Endothelial cell of umbilical vein (primary cell): Measurements from ENCODE around the gene KRT81. TPM values are rescaled to one million over a fixed set of nuclear protein-coding genes. Genes with fewer than 3 reads are reported as not detected.

ENCODE experiments used
- BruUV-seq: library from RNA; stranded (reverse); fragments of 400-500 nt; replicated peaks from 2 replicates; lab custom pipeline; 2021; lab: Mats Ljungman, UMichigan
- CTCF ChIA-PET: fragments of 300-600, 350-600 bp; sonication (Branson Sonifier 250); formaldehyde crosslinking; loops from one replicate; lab custom pipeline; 2021; ENCODE audit warnings: antibody characterized with exemption, inconsistent platforms; lab: Charles Lee
- POLR2A ChIA-PET: fragments of 300-600, 350-600 bp; sonication (Branson Sonifier 250); formaldehyde crosslinking; loops from one replicate; lab custom pipeline; 2021; ENCODE audit warnings: antibody characterized with exemption, inconsistent platforms; lab: Charles Lee
- DNase-seq: peaks from one replicate; pipeline ENCODE4 v3.0.0-alpha.2; 2011; ENCODE audit warnings: low read depth, low spot score
- FAIRE-seq: peaks from 2 replicates; lab custom pipeline; 2011; peaks lifted over from hg19 to GRCh38; lab: Jason Lieb, UNC
- H2AFZ ChIP-seq: 2 replicates; pipeline ENCODE4 v1.6.0; 2012; ENCODE audit warnings: low read depth, low read length, control low read depth, inconsistent platforms
- H3K27ac ChIP-seq: 2 replicates; pipeline ENCODE4 v1.5.1; 2011; ENCODE audit warnings: low read depth, mild to moderate bottlenecking, control low read depth, low read length, moderate library complexity; ENCODE audit not compliant: insufficient read depth
- H3K27me3 ChIP-seq, 2 experiments: 2 replicates each; pipeline versions ENCODE4 v1.6.0 to v1.6.1; 2011; ENCODE audit warnings: low read length in 2 of 2, mixed read lengths in 1 of 2; ENCODE audit not compliant: control insufficient read depth in 2 of 2, insufficient read depth in 2 of 2
- H3K36me3 ChIP-seq, 2 experiments: 2 replicates in 1 of 2; 3 replicates in 1 of 2; pipeline ENCODE4 v1.5.1; 2011; ENCODE audit warnings: low read length in 2 of 2, mild to moderate bottlenecking in 1 of 2, moderate library complexity in 1 of 2; ENCODE audit not compliant: control insufficient read depth in 2 of 2, insufficient read depth in 2 of 2; ENCODE audit errors: extremely low read depth in 1 of 2
- H3K4me1 ChIP-seq: 3 replicates; pipeline ENCODE4 v1.5.1; 2011; ENCODE audit warnings: mild to moderate bottlenecking, low read length; ENCODE audit not compliant: control insufficient read depth, insufficient read depth; ENCODE audit errors: extremely low read depth
- H3K4me2 ChIP-seq: 2 replicates; pipeline ENCODE4 v1.6.1; 2011; ENCODE audit warnings: low read length, control low read depth, mixed read lengths; ENCODE audit not compliant: insufficient read depth
- H3K4me3 ChIP-seq, 3 experiments: fragments of 200-600 bp in 1 of 3; sonication (generic), shearing (Covaris generic) in 1 of 3; replicated peaks in 1 of 3; 2 replicates each; pipeline ENCODE4 v1.5.1; 2011 to 2016; ENCODE audit warnings: control low read depth in 3 of 3, low read length in 3 of 3, mild to moderate bottlenecking in 2 of 3, inconsistent platforms in 1 of 3, low read depth in 1 of 3, moderate library complexity in 1 of 3; ENCODE audit not compliant: insufficient read depth in 1 of 3
- H3K79me2 ChIP-seq: 2 replicates; pipeline ENCODE4 v1.6.0; 2012; ENCODE audit warnings: low read length, inconsistent platforms; ENCODE audit not compliant: control insufficient read depth, insufficient read depth
- H3K9ac ChIP-seq: replicated peaks from 2 replicates; pipeline ENCODE3; 2011; ENCODE audit warnings: low read length, control low read depth; ENCODE audit not compliant: insufficient read depth; ENCODE audit errors: extremely low read depth
- H3K9me1 ChIP-seq: replicated peaks from 3 replicates; pipeline ENCODE4 v1.6.0; 2011; ENCODE audit warnings: mild to moderate bottlenecking, low read length; ENCODE audit not compliant: control insufficient read depth, insufficient read depth; ENCODE audit errors: extremely low read depth
- H3K9me3 ChIP-seq: replicated peaks from 2 replicates; pipeline ENCODE4 v1.5.1; 2012; ENCODE audit warnings: low read length, inconsistent platforms; ENCODE audit not compliant: control insufficient read depth, insufficient read depth
- H4K20me1 ChIP-seq: replicated peaks from 2 replicates; pipeline ENCODE3; 2011; ENCODE audit warnings: mild to moderate bottlenecking, low read length; ENCODE audit not compliant: control insufficient read depth, insufficient read depth; ENCODE audit errors: extremely low read depth
- EZH2 ChIP-seq: IDR thresholded peaks from 2 replicates; pipeline ENCODE4 v1.6.1; 2012; ENCODE audit warnings: borderline replicate concordance, low read depth, mild to moderate bottlenecking, moderate library complexity, low read length, inconsistent platforms; ENCODE audit not compliant: severe bottlenecking
- FOS ChIP-seq: IDR thresholded peaks from 2 replicates; pipeline ENCODE4 v1.6.1; 2011; ENCODE audit warnings: mild to moderate bottlenecking, low read length, moderate library complexity, borderline replicate concordance; ENCODE audit not compliant: insufficient read depth
- MAX ChIP-seq: IDR thresholded peaks from 2 replicates; pipeline ENCODE4 v1.6.1; 2011; ENCODE audit not compliant: insufficient read depth, insufficient read length
- MYC ChIP-seq: IDR thresholded peaks from one replicate; pipeline ENCODE4 v1.6.1; 2011; ENCODE audit warnings: mild to moderate bottlenecking, low read depth, low read length
- POLR2A ChIP-seq: IDR thresholded peaks from 2 replicates; pipeline ENCODE4 v1.6.1; 2012; ENCODE audit warnings: low read depth, mild to moderate bottlenecking, control low read depth, low read length
- POLR2AphosphoS5 ChIP-seq: IDR thresholded peaks from 2 replicates; pipeline ENCODE4 v1.6.1; 2012; ENCODE audit warnings: low read depth, mild to moderate bottlenecking, control low read depth, low read length, moderate library complexity; ENCODE audit not compliant: insufficient read depth
- dilution Hi-C: fragments of 300-500 bp; cut with MboI; formaldehyde crosslinking; loops from one replicate; pipeline ENCODE4 v1.15.0; 2019; ENCODE audit warnings: low sequenced_read_pairs; ENCODE audit not compliant: extremely low pct_ligation_motif_present
- intact Hi-C: fragments of 100-400 bp; cut with micrococcal nuclease; formaldehyde crosslinking; loops from one replicate; pipeline ENCODE4 v1.10.0; 2022
- polyA plus RNA-seq, 4 experiments: library from polyadenylated mRNA; depleted of rRNA in 3 of 4; stranded (reverse) in 3 of 4; unstranded in 1 of 4; fragments of >200 nt; gene quantifications; 2 replicates each; pipeline versions ENCODE4 v1.2.1 to v1.2.3, GENCODE V29; 2011 to 2012; ENCODE audit warnings: missing spikeins in 1 of 4
- total RNA-seq: library from RNA; stranded (reverse); gene quantifications from 2 replicates; pipeline ENCODE4 v1.2.3, GENCODE V29; 2021

The KRT81 gene
- total and polyA plus RNA-seq, 2 donors (not counting 3 experiments of a cell fraction or from before 2014, with no cell fraction given), result not detected

GRCh38 chr12:52264435-52264825, 26.9 kb downstream of the KRT81 start:
- no peak overlapping the region for H3K4me3 ChIP-seq
- POLR2A ChIA-PET, result no interaction called here
- no peak overlapping the region for H2AFZ ChIP-seq
- no peak for DNase-seq
- BruUV-seq, result no TSS peak
- H3K9ac ChIP-seq, result no peak overlapping the region
- FAIRE-seq, result no peak
- H3K27me3 ChIP-seq, result peaks cover 19 to 23% of the 10 kb centered on the region in 2 experiments
- no peak overlapping the region for H3K4me2 ChIP-seq
- no peak for TF ChIP-seq MYC
- TF ChIP-seq MAX, result no peak
- no peak for TF ChIP-seq POLR2A
- no peaks in the 10 kb centered on the region for H3K79me2 ChIP-seq
- CTCF ChIA-PET, result interaction anchor here (1.1 to 1.2 kb wide), 2 partner anchors 15 kb away, joined by 3 to 8 read pairs; no protein-coding TSS in a partner anchor
- intact Hi-C loops (no loop called here), dilution Hi-C loops (no loop called here)
- H4K20me1 ChIP-seq, result no peaks in the 10 kb centered on the region
- H3K36me3 ChIP-seq, result no peaks in the 10 kb centered on the region
- H3K4me1 ChIP-seq, result no peaks in the 10 kb centered on the region
- H3K27ac ChIP-seq, result no peak overlapping the region
- H3K9me3 ChIP-seq, result no peaks in the 10 kb centered on the region
- no peaks in the 10 kb centered on the region for H3K9me1 ChIP-seq

DNA sequence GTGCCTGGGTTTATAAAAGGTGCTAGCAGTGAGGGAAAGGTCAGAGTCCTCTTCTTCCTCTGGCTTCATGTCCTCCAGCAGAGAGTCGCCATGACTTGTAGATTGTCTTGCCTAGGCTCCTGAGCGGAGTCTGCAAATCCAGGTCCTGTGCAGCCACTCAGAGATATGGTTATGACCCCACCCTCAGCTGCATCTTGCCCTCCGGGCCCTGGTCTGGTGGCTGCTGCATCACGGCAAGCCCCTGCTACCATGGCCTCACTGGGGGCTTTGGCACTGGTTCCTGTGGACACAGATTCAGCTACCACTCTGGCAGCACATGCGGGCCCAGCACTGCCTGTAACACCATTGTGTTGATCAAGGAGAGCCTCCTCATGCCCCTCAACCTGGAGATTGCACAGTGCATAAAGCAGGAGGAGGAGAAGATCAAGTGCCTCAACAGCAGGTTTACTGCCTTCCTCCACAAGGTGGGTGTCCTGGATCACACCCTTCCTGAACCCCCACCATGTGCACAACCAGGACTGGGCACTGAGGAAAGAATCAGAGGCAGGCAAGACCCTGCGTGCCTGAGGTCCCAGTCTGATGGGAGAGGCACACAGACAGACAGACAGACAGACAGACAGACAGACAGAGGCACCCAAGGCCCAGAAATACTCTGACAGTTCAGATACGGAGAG, 27.4 kb downstream of the KRT81 start:
- no peak overlapping the region for H3K4me2 ChIP-seq
- ChIA-PET POLR2A (no interaction called here), CTCF (interaction anchor here (0.9 to 1.5 kb wide), 6 partner anchors 8 to 43 kb away, joined by 3 to 13 read pairs (median 3); no protein-coding TSS in a partner anchor)
- no peak overlapping the region for H3K4me3 ChIP-seq
- H3K27ac ChIP-seq, result no peak overlapping the region
- peaks cover 17 to 20% of the 10 kb centered on the region in 2 experiments for H3K27me3 ChIP-seq
- BruUV-seq, result no TSS peak
- no peaks in the 10 kb centered on the region for H4K20me1 ChIP-seq
- H3K9ac ChIP-seq, result no peak overlapping the region
- no peaks in the 10 kb centered on the region for H3K4me1 ChIP-seq
- no peaks in the 10 kb centered on the region for H3K9me3 ChIP-seq
- no peak overlapping the region for H2AFZ ChIP-seq
- no peaks in the 10 kb centered on the region for H3K36me3 ChIP-seq
- no peaks in the 10 kb centered on the region for H3K79me2 ChIP-seq
- no peaks in the 10 kb centered on the region for H3K9me1 ChIP-seq
- intact Hi-C loops (no loop called here), dilution Hi-C loops (no loop called here)
- DNase-seq, result no peak
- TF ChIP-seq POLR2A (no peak), POLR2AphosphoS5 (no peak), MAX (no peak), EZH2 (no peak), FOS (no peak)
- no peak for FAIRE-seq
